WTC11 (cell line): Measurements from ENCODE around the gene CCDC57. TPM values are rescaled to one million over a fixed set of nuclear protein-coding genes. Genes with fewer than 3 reads are reported as not detected.

ENCODE experiments used
- ATAC-seq: fragments of 200-7000 bp; cut with Tn5 transposase; 2 replicates; pipeline ENCODE4 v1.10.0; 2021; ENCODE audit warnings: mild to moderate bottlenecking, moderate library complexity
- CTCF ChIA-PET: fragments of 300-600 bp; sonication (Branson Sonifier 250); formaldehyde crosslinking; loops from one replicate; lab custom pipeline; 2021; ENCODE audit warnings: antibody characterized with exemption; lab: Charles Lee
- POLR2A ChIA-PET: fragments of 350-600 bp; sonication (Branson Sonifier 250); formaldehyde crosslinking; loops from one replicate; lab custom pipeline; 2021; ENCODE audit warnings: antibody characterized with exemption; lab: Charles Lee
- DNase-seq: peaks from one replicate; pipeline ENCODE4 v3.0.0; 2021; ENCODE audit warnings: low spot score
- H3K27ac Mint-ChIP-seq: 2 replicates; pipeline ENCODE4 v1.8.0; 2021; ENCODE audit warnings: mixed read lengths
- H3K27me3 Mint-ChIP-seq: 2 replicates; pipeline ENCODE4 v1.8.0; 2021; ENCODE audit warnings: low read depth, mild to moderate bottlenecking, moderate library complexity, mixed read lengths
- H3K36me3 Mint-ChIP-seq: 2 replicates; pipeline ENCODE4 v1.8.0; 2021; ENCODE audit warnings: mixed read lengths
- H3K4me1 Mint-ChIP-seq: 2 replicates; pipeline ENCODE4 v1.8.0; 2022; ENCODE audit warnings: mixed read lengths
- H3K4me3 Mint-ChIP-seq: 2 replicates; pipeline ENCODE4 v1.8.0; 2021; ENCODE audit warnings: mild to moderate bottlenecking, moderate library complexity, mixed read lengths
- H3K9me3 Mint-ChIP-seq: 2 replicates; pipeline ENCODE4 v1.8.0; 2021; ENCODE audit warnings: mixed read lengths
- ARID4B ChIP-seq: sonication (generic); formaldehyde crosslinking; IDR thresholded peaks from 2 replicates; pipeline ENCODE4 v1.8.0; 2023; ENCODE audit warnings: missing genetic modification reagents, mild to moderate bottlenecking, borderline replicate concordance
- CTCF ChIP-seq: fragments of 200-600 bp; IDR thresholded peaks from 2 replicates; pipeline ENCODE4 v1.8.0; 2022; ENCODE audit warnings: antibody characterized with exemption
- FOXJ3 ChIP-seq: sonication (generic); formaldehyde crosslinking; IDR thresholded peaks from 2 replicates; pipeline ENCODE4 v1.9.0; 2021; ENCODE audit warnings: missing genetic modification reagents, mild to moderate bottlenecking, borderline replicate concordance
- GABPB1 ChIP-seq: sonication (generic); formaldehyde crosslinking; IDR thresholded peaks from 2 replicates; pipeline ENCODE4 v1.8.1; 2023; ENCODE audit warnings: mild to moderate bottlenecking, missing genetic modification reagents
- GTF2I ChIP-seq: fragments of 250-450 bp; sonication (Bioruptor Pico); conservative IDR thresholded peaks from 2 replicates; pipeline ENCODE4 v1.4.0; 2021; ENCODE audit warnings: mild to moderate bottlenecking
- IRF1 ChIP-seq: sonication (generic); formaldehyde crosslinking; IDR thresholded peaks from 2 replicates; pipeline ENCODE4 v1.8.0; 2023; ENCODE audit warnings: missing genetic modification reagents
- MAX ChIP-seq: sonication (generic); formaldehyde crosslinking; IDR thresholded peaks from 2 replicates; pipeline ENCODE4 v1.8.0; 2022; ENCODE audit warnings: mild to moderate bottlenecking, missing genetic modification reagents
- MXD4 ChIP-seq: fragments of 250-450 bp; sonication (Bioruptor Pico); IDR thresholded peaks from 2 replicates; pipeline ENCODE4 v1.8.0; 2021; ENCODE audit warnings: mild to moderate bottlenecking, moderate library complexity, borderline replicate concordance
- NFATC4 ChIP-seq: fragments of 250-450 bp; sonication (Bioruptor Pico); IDR thresholded peaks from 2 replicates; pipeline ENCODE4 v1.9.0; 2021; ENCODE audit warnings: mild to moderate bottlenecking
- NFE2L1 ChIP-seq: sonication (generic); formaldehyde crosslinking; IDR thresholded peaks from 2 replicates; pipeline ENCODE4 v1.8.1; 2023; ENCODE audit warnings: missing genetic modification reagents
- NR2C2 ChIP-seq: sonication (generic); formaldehyde crosslinking; IDR thresholded peaks from 2 replicates; pipeline ENCODE4 v1.8.0; 2022; ENCODE audit warnings: mild to moderate bottlenecking, missing genetic modification reagents
- NR3C1 ChIP-seq: sonication (generic); formaldehyde crosslinking; conservative IDR thresholded peaks from 2 replicates; pipeline ENCODE4 v1.8.1; 2023; ENCODE audit warnings: low read depth, mild to moderate bottlenecking, missing genetic modification reagents
- SMAD4 ChIP-seq: sonication (generic); formaldehyde crosslinking; IDR thresholded peaks from 2 replicates; pipeline ENCODE4 v1.8.0; 2022; ENCODE audit warnings: mild to moderate bottlenecking, missing genetic modification reagents
- SOX15 ChIP-seq: fragments of 250-450 bp; sonication (Bioruptor Pico); IDR thresholded peaks from 2 replicates; pipeline ENCODE4 v1.9.0; 2021; ENCODE audit warnings: mild to moderate bottlenecking
- ZBTB43 ChIP-seq: sonication (generic); formaldehyde crosslinking; IDR thresholded peaks from 2 replicates; pipeline ENCODE4 v1.8.1; 2023; ENCODE audit warnings: mild to moderate bottlenecking, missing genetic modification reagents
- ZNF121 ChIP-seq: sonication (generic); formaldehyde crosslinking; IDR thresholded peaks from 2 replicates; pipeline ENCODE4 v1.8.0; 2023; ENCODE audit warnings: missing genetic modification reagents
- ZNF671 ChIP-seq: fragments of 250-450 bp; sonication (Bioruptor Pico); IDR thresholded peaks from 2 replicates; pipeline ENCODE4 v1.8.0; 2021; ENCODE audit warnings: mild to moderate bottlenecking
- total RNA-seq: library from RNA; stranded (reverse); gene quantifications from 3 replicates; pipeline ENCODE4 v1.2.3, GENCODE V29; 2021
- TF ChIP-seq, protein P1 (sequence below): sonication (generic); formaldehyde crosslinking; IDR thresholded peaks from 2 replicates; pipeline ENCODE4 v1.8.1; 2022; ENCODE audit warnings: mild to moderate bottlenecking, moderate library complexity, missing genetic modification reagents
- TF ChIP-seq, protein P2 (sequence below): sonication (generic); formaldehyde crosslinking; IDR thresholded peaks from 2 replicates; pipeline ENCODE4 v1.8.0; 2022; ENCODE audit warnings: mild to moderate bottlenecking, missing genetic modification reagents
- TF ChIP-seq, protein P3 (sequence below): sonication (generic); formaldehyde crosslinking; IDR thresholded peaks from 2 replicates; pipeline ENCODE4 v1.8.1; 2023; ENCODE audit warnings: mild to moderate bottlenecking, missing genetic modification reagents, moderate library complexity
- TF ChIP-seq, protein P4 (sequence below): sonication (generic); formaldehyde crosslinking; IDR thresholded peaks from 2 replicates; pipeline ENCODE4 v1.8.1; 2022; ENCODE audit warnings: mild to moderate bottlenecking, missing genetic modification reagents, moderate library complexity, borderline replicate concordance

The CCDC57 gene
- total RNA-seq, 1 experiment from 2014 or later, result 20.0 TPM

DNA sequence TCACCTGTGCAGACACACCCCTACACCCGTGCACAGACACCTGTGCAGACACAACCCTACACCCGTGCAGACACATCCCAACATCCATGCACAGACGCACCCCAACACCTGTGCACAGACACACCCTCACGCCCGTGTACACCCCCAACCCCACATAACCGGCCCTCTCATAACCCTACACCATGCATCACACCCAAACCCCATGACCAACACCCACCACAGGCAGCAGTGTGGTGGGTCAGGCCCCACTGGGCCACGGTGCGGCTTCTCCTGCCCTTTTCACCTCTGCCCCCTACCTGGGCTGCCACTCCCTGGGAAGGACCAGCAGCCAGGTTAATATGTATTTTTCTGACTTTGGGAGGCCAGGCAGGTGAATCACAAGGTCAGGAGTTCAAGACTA is 12.0 kb upstream of the CCDC57 start:
- ChIA-PET POLR2A (no interaction called here), CTCF (no interaction called here)
- no peak for DNase-seq
- Mint-ChIP-seq H3K36me3 (no peaks in the 10 kb centered on the region), H3K4me3 (no peak overlapping the region), H3K4me1 (no peaks in the 10 kb centered on the region), H3K27ac (no peak overlapping the region), H3K9me3 (no peaks in the 10 kb centered on the region), H3K27me3 (peaks cover 37% of the 10 kb centered on the region)
- ATAC-seq, result no peak
- TF ChIP-seq ZNF671 (CRISPR knock-in tag) (no peak), NFATC4 (CRISPR knock-in tag) (no peak), MXD4 (CRISPR knock-in tag) (no peak), CTCF (no peak), NR2C2 (CRISPR knock-in tag) (no peak), MAX (CRISPR knock-in tag) (no peak), SOX15 (CRISPR knock-in tag) (no peak), ZBTB43 (CRISPR knock-in tag) (no peak)
- TF ChIP-seq, protein P1, sequence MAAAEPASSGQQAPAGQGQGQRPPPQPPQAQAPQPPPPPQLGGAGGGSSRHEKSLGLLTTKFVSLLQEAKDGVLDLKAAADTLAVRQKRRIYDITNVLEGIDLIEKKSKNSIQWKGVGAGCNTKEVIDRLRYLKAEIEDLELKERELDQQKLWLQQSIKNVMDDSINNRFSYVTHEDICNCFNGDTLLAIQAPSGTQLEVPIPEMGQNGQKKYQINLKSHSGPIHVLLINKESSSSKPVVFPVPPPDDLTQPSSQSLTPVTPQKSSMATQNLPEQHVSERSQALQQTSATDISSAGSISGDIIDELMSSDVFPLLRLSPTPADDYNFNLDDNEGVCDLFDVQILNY, result no peak

- no peak overlapping the region for H3K27ac Mint-ChIP-seq
- no peak for ATAC-seq
- no peaks in the 10 kb centered on the region for H3K4me1 Mint-ChIP-seq
- H3K9me3 Mint-ChIP-seq, result no peaks in the 10 kb centered on the region
- POLR2A ChIA-PET, result no interaction called here
- CTCF ChIA-PET, result no interaction called here
- DNase-seq, result no peak
- H3K4me3 Mint-ChIP-seq, result no peak overlapping the region
- H3K27me3 Mint-ChIP-seq, result peaks cover 33% of the 10 kb centered on the region
- no peaks in the 10 kb centered on the region for H3K36me3 Mint-ChIP-seq
- TF ChIP-seq FOXJ3 (CRISPR knock-in tag) (no peak), ZNF121 (CRISPR knock-in tag) (no peak), IRF1 (CRISPR knock-in tag) (no peak), SMAD4 (CRISPR knock-in tag) (no peak), GABPB1 (CRISPR knock-in tag) (no peak), NR3C1 (CRISPR knock-in tag) (no peak), NR2C2 (CRISPR knock-in tag) (no peak), ARID4B (CRISPR knock-in tag) (no peak), GTF2I (CRISPR knock-in tag) (no peak), ZBTB43 (CRISPR knock-in tag) (no peak), NFE2L1 (CRISPR knock-in tag) (no peak)
- TF ChIP-seq, protein P2, sequence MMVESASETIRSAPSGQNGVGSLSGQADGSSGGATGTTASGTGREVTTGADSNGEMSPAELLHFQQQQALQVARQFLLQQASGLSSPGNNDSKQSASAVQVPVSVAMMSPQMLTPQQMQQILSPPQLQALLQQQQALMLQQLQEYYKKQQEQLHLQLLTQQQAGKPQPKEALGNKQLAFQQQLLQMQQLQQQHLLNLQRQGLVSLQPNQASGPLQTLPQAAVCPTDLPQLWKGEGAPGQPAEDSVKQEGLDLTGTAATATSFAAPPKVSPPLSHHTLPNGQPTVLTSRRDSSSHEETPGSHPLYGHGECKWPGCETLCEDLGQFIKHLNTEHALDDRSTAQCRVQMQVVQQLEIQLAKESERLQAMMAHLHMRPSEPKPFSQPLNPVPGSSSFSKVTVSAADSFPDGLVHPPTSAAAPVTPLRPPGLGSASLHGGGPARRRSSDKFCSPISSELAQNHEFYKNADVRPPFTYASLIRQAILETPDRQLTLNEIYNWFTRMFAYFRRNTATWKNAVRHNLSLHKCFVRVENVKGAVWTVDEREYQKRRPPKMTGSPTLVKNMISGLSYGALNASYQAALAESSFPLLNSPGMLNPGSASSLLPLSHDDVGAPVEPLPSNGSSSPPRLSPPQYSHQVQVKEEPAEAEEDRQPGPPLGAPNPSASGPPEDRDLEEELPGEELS (CRISPR knock-in tag), result no peak
- TF ChIP-seq, protein P3, sequence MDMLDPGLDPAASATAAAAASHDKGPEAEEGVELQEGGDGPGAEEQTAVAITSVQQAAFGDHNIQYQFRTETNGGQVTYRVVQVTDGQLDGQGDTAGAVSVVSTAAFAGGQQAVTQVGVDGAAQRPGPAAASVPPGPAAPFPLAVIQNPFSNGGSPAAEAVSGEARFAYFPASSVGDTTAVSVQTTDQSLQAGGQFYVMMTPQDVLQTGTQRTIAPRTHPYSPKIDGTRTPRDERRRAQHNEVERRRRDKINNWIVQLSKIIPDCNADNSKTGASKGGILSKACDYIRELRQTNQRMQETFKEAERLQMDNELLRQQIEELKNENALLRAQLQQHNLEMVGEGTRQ, result no peak
- TF ChIP-seq, protein P4, sequence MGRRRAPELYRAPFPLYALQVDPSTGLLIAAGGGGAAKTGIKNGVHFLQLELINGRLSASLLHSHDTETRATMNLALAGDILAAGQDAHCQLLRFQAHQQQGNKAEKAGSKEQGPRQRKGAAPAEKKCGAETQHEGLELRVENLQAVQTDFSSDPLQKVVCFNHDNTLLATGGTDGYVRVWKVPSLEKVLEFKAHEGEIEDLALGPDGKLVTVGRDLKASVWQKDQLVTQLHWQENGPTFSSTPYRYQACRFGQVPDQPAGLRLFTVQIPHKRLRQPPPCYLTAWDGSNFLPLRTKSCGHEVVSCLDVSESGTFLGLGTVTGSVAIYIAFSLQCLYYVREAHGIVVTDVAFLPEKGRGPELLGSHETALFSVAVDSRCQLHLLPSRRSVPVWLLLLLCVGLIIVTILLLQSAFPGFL (CRISPR knock-in tag), result no peak
Measured at GRCh38 chr17:82223517-82223916, 10.9 kb upstream of the CCDC57 start.
